BE2C (cell line): ENCODE results near the gene FFAR4.

ENCODE experiments used
- DNase-seq: peaks from one replicate; pipeline ENCODE4 v3.0.0-alpha.2; 2020
- H3K27me3 ChIP-seq: fragments of 250-450 bp; sonication (Bioruptor Pico); 2 replicates; pipeline ENCODE4 v1.5.1; 2020; ENCODE audit warnings: mild to moderate bottlenecking
- H3K36me3 ChIP-seq: fragments of 250-450 bp; sonication (Bioruptor Pico); 2 replicates; pipeline ENCODE4 v1.5.1; 2020; ENCODE audit warnings: mild to moderate bottlenecking
- H3K4me1 ChIP-seq: fragments of 250-450 bp; sonication (Bioruptor Pico); 2 replicates; pipeline ENCODE4 v1.5.1; 2020
- H3K4me3 ChIP-seq: 2 replicates; pipeline ENCODE4 v1.5.1; 2011; ENCODE audit warnings: low read depth, low read length
- H3K9me3 ChIP-seq: fragments of 250-450 bp; sonication (Bioruptor Pico); 2 replicates; pipeline ENCODE4 v1.5.1; 2020
- CTCF ChIP-seq: IDR thresholded peaks from 2 replicates; pipeline ENCODE4 v1.5.1; 2012; ENCODE audit warnings: mild to moderate bottlenecking, low read depth, low read length

FFAR4 gene

GRCh38 chr10:93547522-93547921, 18.9 kb upstream of the FFAR4 start:
- no peaks in the 10 kb centered on the region for H3K9me3 ChIP-seq
- DNase-seq, result no peak
- H3K4me3 ChIP-seq, result no peak overlapping the region
- TF ChIP-seq CTCF, result no peak
- H3K4me1 ChIP-seq, result no peaks in the 10 kb centered on the region
- no peaks in the 10 kb centered on the region for H3K36me3 ChIP-seq
- no peaks in the 10 kb centered on the region for H3K27me3 ChIP-seq

- Histone ChIP-seq H3K27me3 (no peaks in the 10 kb centered on the region), H3K4me1 (no peaks in the 10 kb centered on the region), H3K36me3 (no peaks in the 10 kb centered on the region), H3K4me3 (no peak overlapping the region), H3K9me3 (no peaks in the 10 kb centered on the region)
- TF ChIP-seq CTCF, result no peak
- DNase-seq, result no peak
Observed at GRCh38 chr10:93548376-93549071, 17.9 kb upstream of the FFAR4 start.

GRCh38 chr10:93550606-93551005, 15.9 kb upstream of the FFAR4 start:
- no peak for DNase-seq
- Histone ChIP-seq H3K27me3 (no peaks in the 10 kb centered on the region), H3K4me1 (no peaks in the 10 kb centered on the region), H3K4me3 (no peak overlapping the region), H3K36me3 (no peaks in the 10 kb centered on the region), H3K9me3 (no peaks in the 10 kb centered on the region)
- no peak for TF ChIP-seq CTCF

- no peak for TF ChIP-seq CTCF
- no peaks in the 10 kb centered on the region for H3K4me1 ChIP-seq
Observed at GRCh38 chr10:93552780-93553179, 13.7 kb upstream of the FFAR4 start.

GRCh38 chr10:93553482-93554315, 12.8 kb upstream of the FFAR4 start:
- Histone ChIP-seq H3K36me3 (no peaks in the 10 kb centered on the region), H3K4me3 (no peak overlapping the region), H3K4me1 (no peaks in the 10 kb centered on the region), H3K9me3 (no peaks in the 10 kb centered on the region), H3K27me3 (no peaks in the 10 kb centered on the region)
- no peak for TF ChIP-seq CTCF
- no peak for DNase-seq

More at GRCh38 chr10:93552780-93553179, 13.7 kb upstream of the FFAR4 start:
- DNase-seq, result no peak
- H3K27me3 ChIP-seq, result no peaks in the 10 kb centered on the region
- no peaks in the 10 kb centered on the region for H3K9me3 ChIP-seq
- no peak overlapping the region for H3K4me3 ChIP-seq
- H3K36me3 ChIP-seq, result no peaks in the 10 kb centered on the region

- H3K36me3 ChIP-seq, result no peaks in the 10 kb centered on the region
- no peaks in the 10 kb centered on the region for H3K4me1 ChIP-seq
- DNase-seq, result no peak
- no peaks in the 10 kb centered on the region for H3K27me3 ChIP-seq
- no peak for TF ChIP-seq CTCF
- H3K9me3 ChIP-seq, result no peaks in the 10 kb centered on the region; the same call in 1 of the 2 replicates
- H3K4me3 ChIP-seq, result no peak overlapping the region
Observed at GRCh38 chr10:93554316-93554663, 12.2 kb upstream of the FFAR4 start.
